Activated CD4-positive, alpha-beta T cell treated with anti-CD3 and anti-CD28 coated beads, Interleukin-2, amount 50 U/mL, for 48 hours (primary cell): ENCODE results near the gene OR5AP2.
"Not testable (repeated sequence)": the region's sequence is repeated elsewhere in the genome, so short reads cannot be mapped to it uniquely, and the experiment has no call there.

ENCODE experiments used
- DNase-seq, 2 experiments: peaks; one replicate each; pipeline ENCODE4 v3.0.0-alpha.2; 2020

The OR5AP2 gene

GRCh38 chr11:56642339-56642738 is at the start of gene OR5AP2:
Gene OR5AP2 (minus strand): TSS chr11:56642439. CDS start chr11:56642439, 0 bp downstream.
- DNase-seq, result no peak

- not testable (repeated sequence) for DNase-seq
Observed at GRCh38 chr11:56691179-56691578, 48.9 kb upstream of the OR5AP2 start.

- DNase-seq, result no peak
Observed at GRCh38 chr11:56688554-56689100, 46.4 kb upstream of the OR5AP2 start.

- no peak for DNase-seq
Observed at GRCh38 chr11:56670984-56671383, 28.7 kb upstream of the OR5AP2 start.

GRCh38 chr11:56663386-56663785 is 21.1 kb upstream of the OR5AP2 start, which contains the start of gene OR5AR1:
Gene OR5AR1 (plus strand): TSS chr11:56663686. CDS start chr11:56663686, 0 bp downstream.
- DNase-seq, result no peak

- no peak for DNase-seq
Observed at GRCh38 chr11:56659755-56660154, 17.5 kb upstream of the OR5AP2 start.

- no peak for DNase-seq
Observed at GRCh38 chr11:56637500-56637899, 4.7 kb downstream of the OR5AP2 start.

- DNase-seq, result no peak
Observed at GRCh38 chr11:56636861-56637260, 5.4 kb downstream of the OR5AP2 start.

GRCh38 chr11:56632329-56632728 is 9.9 kb downstream of the OR5AP2 start:
- DNase-seq, result no peak

GRCh38 chr11:56625946-56626345 is 16.3 kb downstream of the OR5AP2 start:
- no peak for DNase-seq

- no peak for DNase-seq
Observed at GRCh38 chr11:56624661-56625110, 17.6 kb downstream of the OR5AP2 start.

GRCh38 chr11:56611174-56611573 is 31.1 kb downstream of the OR5AP2 start:
- no peak for DNase-seq

- not testable (repeated sequence) for DNase-seq
Observed at GRCh38 chr11:56592088-56592717, 50.0 kb downstream of the OR5AP2 start.
